GM18951 (cell line): ENCODE data around the gene TNFAIP3.

Source experiments
- POLR2A ChIP-seq: IDR thresholded peaks from 4 replicates; pipeline ENCODE4 v1.6.1; 2011; ENCODE audit warnings: mild to moderate bottlenecking; ENCODE audit not compliant: insufficient read length, insufficient read depth; ENCODE audit errors: extremely low read depth
- in situ Hi-C: fragments of 300-500 bp; cut with MboI; formaldehyde crosslinking; loops from one replicate; pipeline ENCODE4 v1.12.0; 2022; ENCODE audit warnings: low sequenced_read_pairs, mixed read lengths, inconsistent platforms; ENCODE audit not compliant: unreplicated experiment

Gene TNFAIP3

GRCh38 chr6:137849981-137850714, 16.9 kb upstream of the TNFAIP3 start:
- in situ Hi-C loops, result no loop called here
- no peak for TF ChIP-seq POLR2A

DNA sequence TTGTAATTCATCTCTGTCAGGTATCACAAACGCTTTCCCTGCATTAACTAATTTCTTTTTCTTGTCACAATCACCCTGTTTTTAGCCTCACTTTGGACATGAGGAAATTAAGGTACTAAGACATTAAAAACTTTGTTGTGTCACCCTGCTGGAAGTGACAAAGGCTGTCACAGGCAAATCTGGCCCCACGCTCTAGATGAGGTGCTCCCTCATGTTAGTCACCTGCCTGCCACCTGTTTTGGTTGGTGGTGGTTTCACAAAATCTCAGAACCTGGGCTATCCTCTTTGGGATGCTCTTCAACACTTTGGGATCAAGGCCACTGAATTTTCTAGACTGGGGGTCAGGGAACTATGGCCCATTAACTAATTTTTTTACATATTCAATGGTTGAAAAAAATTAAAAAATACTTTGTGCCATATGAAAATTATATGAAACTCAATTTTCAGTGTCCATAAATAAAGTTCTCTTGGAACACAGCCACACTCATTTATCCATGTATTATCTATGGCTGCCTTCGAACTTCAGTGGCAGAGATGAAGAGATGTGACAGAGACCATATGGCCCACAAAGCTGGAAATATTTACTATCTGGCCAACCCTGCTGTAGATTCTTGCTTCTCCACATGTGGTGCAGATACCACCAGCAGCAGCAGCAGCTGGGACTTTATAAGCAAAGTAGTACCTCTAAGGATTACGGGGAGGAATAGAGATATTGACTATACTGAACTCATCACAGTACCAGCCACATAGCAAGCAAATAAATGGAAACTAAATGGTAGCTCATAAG, 16.1 kb upstream of the TNFAIP3 start:
- in situ Hi-C loops, result no loop called here
- no peak for TF ChIP-seq POLR2A

DNA sequence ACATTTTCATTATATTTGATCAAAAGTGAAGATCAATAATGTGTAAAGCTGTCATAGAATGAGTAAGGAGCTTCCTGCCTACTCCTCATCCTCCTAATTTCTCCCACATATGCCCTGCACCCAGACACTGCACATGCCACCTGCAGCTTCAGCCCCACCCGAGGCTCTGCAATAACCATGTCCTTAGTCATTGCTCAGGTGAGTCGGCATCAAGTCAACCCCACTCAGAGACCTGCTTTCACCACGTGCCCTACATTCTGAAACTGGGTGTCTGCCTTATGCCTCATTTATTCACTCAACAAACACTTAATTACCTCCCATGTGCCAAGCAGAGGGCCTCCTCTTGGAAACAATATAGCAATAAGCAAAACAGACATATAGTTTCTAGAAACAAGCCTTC, 15.4 kb upstream of the TNFAIP3 start:
- TF ChIP-seq POLR2A, result no peak
- in situ Hi-C loops, result no loop called here

DNA sequence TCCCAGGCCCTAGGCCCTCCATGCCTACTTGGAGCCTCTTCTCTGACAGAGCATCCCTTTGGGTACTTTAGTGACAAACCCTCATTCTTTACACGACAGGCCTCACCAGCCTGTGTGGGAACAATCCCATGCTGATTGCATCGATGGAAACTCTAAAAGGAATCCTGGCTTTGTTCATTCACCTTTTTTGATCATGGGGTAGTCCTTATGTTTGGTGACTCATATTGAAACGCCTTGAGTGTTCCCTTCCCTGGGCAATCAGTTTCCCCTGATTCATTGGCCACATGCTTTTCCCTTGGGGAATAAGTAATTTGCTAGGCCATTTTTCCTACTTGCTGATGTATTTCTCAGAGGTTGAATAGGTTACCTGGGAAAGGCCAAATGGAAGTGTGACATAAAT, 14.7 kb upstream of the TNFAIP3 start:
- in situ Hi-C loops, result no loop called here

DNA sequence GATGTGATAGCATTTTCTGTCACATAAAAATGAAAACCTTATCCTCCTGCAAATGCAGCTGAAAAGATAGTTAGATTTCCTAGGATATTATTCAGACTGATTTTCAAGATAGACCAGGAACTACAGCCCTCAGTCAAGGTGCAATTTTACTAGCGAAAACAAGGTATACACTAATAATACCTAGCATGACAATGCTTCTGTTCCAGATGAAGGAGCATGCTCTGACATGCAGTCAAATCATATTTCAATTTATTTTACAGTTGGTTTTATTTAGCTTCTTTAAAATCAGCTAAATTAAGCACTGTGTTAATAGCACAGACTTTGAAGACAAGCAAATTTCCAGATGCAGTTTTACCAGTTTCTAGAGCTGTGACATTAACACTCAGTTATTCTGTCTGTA, 14.2 kb upstream of the TNFAIP3 start:
- TF ChIP-seq POLR2A, result no peak
- in situ Hi-C loops, result no loop called here

More for the DNA sequence above, 14.7 kb upstream of the TNFAIP3 start:
- no peak for TF ChIP-seq POLR2A

- TF ChIP-seq POLR2A, result no peak
These were observed 13.4 kb upstream of the TNFAIP3 start for GRCh38 chr6:137853569-137854213.

GRCh38 chr6:137856138-137856898, 10.7 kb upstream of the TNFAIP3 start:
- in situ Hi-C loops, result no loop called here
- TF ChIP-seq POLR2A, result no peak

More at GRCh38 chr6:137853569-137854213, 13.4 kb upstream of the TNFAIP3 start:
- in situ Hi-C loops, result no loop called here

GRCh38 chr6:137859025-137859424, 8.0 kb upstream of the TNFAIP3 start:
- no peak for TF ChIP-seq POLR2A

DNA sequence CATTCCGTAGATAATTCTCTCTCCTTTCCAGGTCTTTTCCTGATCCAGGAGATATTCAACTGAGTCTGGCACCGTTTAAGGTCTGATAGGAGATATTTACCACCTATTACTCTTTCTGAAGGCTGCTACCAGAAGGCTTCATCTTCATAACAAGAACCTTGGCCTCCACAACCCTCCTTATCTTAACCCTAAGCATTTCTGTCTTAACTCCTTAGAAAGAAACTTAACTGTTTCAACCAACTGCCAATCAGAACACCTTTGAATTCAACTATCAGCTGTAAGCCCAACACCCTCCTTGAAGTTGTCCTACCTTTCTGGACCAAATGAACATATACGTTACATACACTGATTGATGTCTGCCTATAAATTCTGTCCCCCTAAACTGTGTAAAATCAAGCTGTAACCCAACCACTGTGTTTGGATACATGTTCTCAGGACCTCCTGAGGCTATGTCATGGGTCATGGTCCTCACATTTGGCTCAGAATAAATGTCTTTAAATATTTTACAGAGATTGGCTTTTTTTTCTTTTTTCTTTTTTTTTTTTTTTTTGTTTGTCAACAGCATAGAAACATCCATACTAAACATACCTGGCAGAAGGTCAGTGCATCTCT, 6.6 kb upstream of the TNFAIP3 start:
- in situ Hi-C loops, result no loop called here
- TF ChIP-seq POLR2A, result no peak

More at GRCh38 chr6:137859025-137859424, 8.0 kb upstream of the TNFAIP3 start:
- in situ Hi-C loops, result no loop called here

DNA sequence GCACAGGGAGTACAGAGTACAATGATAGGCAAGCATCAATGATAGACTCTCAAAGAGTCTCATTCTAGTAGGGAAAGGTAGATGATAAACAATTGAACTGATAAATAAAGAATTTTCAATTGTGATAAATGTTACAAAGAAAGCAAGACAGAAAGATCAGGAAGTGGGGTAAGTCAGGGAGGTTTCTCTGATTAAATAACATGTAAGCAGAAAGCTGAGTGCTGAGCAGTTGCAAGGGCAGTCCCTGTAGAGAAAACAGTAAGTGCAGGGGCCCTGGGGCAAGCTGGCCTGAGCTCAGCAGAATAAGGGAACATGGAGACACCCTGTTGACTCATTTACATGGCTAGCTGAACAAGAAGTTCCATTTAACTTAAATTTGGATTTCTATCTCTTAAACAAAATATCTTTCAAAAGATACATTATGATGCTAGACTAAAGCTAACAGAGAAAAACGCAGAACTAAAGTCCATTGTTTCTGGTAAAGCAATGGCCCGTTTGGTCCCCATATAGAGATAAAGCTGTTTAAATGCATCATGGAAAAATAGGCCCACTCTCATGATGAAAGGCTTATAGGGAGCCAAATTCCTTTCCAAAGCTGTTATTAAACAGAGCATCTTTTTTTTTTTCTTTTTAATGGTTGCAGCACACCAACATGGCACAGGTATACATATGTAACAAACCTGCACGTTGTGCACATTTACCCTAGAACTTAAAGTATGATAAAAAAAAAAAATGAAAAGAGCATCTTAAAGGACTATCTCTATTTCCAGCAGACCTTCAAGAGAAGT, 5.3 kb upstream of the TNFAIP3 start:
- in situ Hi-C loops, result no loop called here
- TF ChIP-seq POLR2A, result no peak

DNA sequence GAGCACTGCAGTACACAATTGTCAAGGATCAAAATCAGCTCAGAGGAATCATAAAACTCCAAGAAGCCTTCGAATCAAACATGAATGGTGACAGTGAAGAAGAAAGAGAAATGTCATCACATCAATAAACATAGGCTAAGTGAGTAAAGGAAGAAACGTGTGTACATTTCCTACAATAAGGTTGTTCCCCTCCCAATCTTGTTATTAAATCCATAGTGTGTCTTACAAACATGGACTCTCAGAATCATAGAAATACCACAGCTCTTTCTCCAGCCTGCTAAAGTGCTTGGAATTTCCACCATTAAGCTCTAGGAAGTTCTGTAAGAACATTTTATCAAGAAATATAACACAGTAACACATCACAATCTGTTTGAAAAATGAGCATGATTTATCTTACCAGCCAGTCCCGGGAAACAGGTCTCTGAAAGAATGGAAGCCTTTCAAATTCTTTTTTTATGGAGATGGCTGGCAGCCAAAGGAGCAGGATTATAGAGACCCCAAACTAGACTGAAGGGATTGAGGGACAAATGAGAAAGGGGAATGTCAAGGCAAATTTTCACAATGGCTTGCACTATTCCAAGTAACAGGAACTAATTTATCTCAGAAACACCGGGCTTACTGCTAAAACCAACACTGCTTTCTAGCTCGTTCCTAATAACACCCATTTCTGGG, 4.5 kb upstream of the TNFAIP3 start:
- no peak for TF ChIP-seq POLR2A
- in situ Hi-C loops, result no loop called here
